ENCODE results near the gene TMPRSS3. TPM values are rescaled to one million over a fixed set of nuclear protein-coding genes. Genes with fewer than 3 reads are reported as not detected.

TMPRSS3 gene
- total and polyA plus RNA-seq, 2 donors (not counting 1 experiment from before 2014, with no cell fraction given), result 0.10 to 0.12 TPM

- Histone ChIP-seq H3K4me1 (ENCODE audit: control insufficient read depth in 2 of 2, insufficient read depth in 2 of 2, low read length in 2 of 2) (peaks cover 0 to 8% of the 10 kb centered on the region in 2 donors), H3K9me3 (ENCODE audit: control extremely low read depth in 1 of 3, control insufficient read depth in 2 of 3, insufficient read depth in 1 of 3, low read length in 2 of 3) (peaks cover 0 to 16% (median 9%) of the 10 kb centered on the region in 3 donors), H2AFZ (ENCODE audit: insufficient read depth, low read depth, low read length, poor library complexity, severe bottlenecking) (no peak overlapping the region), H3K27me3 (replicated peaks in 1 of 4; ENCODE audit: control extremely low read depth in 1 of 4, control insufficient read depth in 3 of 4, insufficient read depth in 4 of 4, low read length in 3 of 4) (peaks cover 0 to 24% (median 7%) of the 10 kb centered on the region in 4 experiments), H3K4me3 (ENCODE audit: control extremely low read depth in 1 of 5, extremely low read depth in 1 of 5, insufficient read depth in 1 of 5, low read depth in 2 of 5, low read length in 4 of 5) (no peak overlapping the region), H3K36me3 (replicated peaks in 1 of 2; ENCODE audit: control extremely low read depth in 1 of 2, control insufficient read depth in 1 of 2, extremely low read depth in 1 of 2, insufficient read depth in 2 of 2, low read length in 1 of 2) (no peaks in the 10 kb centered on the region), H4K20me1 (ENCODE audit: control insufficient read depth, insufficient read depth, low read length, poor library complexity, severe bottlenecking) (no peaks in the 10 kb centered on the region), H3K9ac (ENCODE audit: low read length) (no peak overlapping the region), H3K27ac (ENCODE audit: low read length in 2 of 2) (no peak overlapping the region), H3K79me2 (ENCODE audit: control insufficient read depth, insufficient read depth, low read length) (no peaks in the 10 kb centered on the region), H3K4me2 (replicated peaks; ENCODE audit: low read depth, low read length, poor library complexity, severe bottlenecking) (no peak overlapping the region)
- H3K9me3 Mint-ChIP-seq (ENCODE audit: insufficient read depth), result peaks cover 10% of the 10 kb centered on the region
- ATAC-seq (ENCODE audit: low read depth), result no peak
- H3K27me3 Mint-ChIP-seq, result peaks cover 38% of the 10 kb centered on the region
- intact Hi-C loops (cut with micrococcal nuclease), result no loop called here
- H3K4me3 Mint-ChIP-seq, result no peak overlapping the region
- no CpG with 5 or more reads among the region's 7 CpGs for WGBS (ENCODE audit: insufficient coverage)
- H3K27ac Mint-ChIP-seq, result no peak overlapping the region
- no peak for DNase-seq
- ChIA-PET POLR2A (no interaction called here), CTCF (no interaction called here)
- peaks cover 4% of the 10 kb centered on the region for H3K4me1 Mint-ChIP-seq
- no peak for TF ChIP-seq EZH2 (IDR thresholded peaks at IDR 0.05; ENCODE audit: borderline replicate concordance, insufficient read depth, low read depth, low read length, poor library complexity, severe bottlenecking)
- no peak for TF ChIP-seq CTCF (IDR thresholded peaks at IDR 0.05)
Measured at GRCh38 chr21:42431196-42431595, 35.3 kb upstream of the TMPRSS3 start.

GRCh38 chr21:42430521-42430920 lies 34.7 kb upstream of the TMPRSS3 start:
- H3K27ac ChIP-seq (ENCODE audit: low read length in 2 of 2), result no peak overlapping the region
- peaks cover 8% of the 10 kb centered on the region for H3K4me1 Mint-ChIP-seq
- H3K4me3 Mint-ChIP-seq, result no peak overlapping the region
- H3K9me3 Mint-ChIP-seq (ENCODE audit: insufficient read depth), result peaks cover 10% of the 10 kb centered on the region
- H3K4me3 ChIP-seq (ENCODE audit: control extremely low read depth in 1 of 5, extremely low read depth in 1 of 5, insufficient read depth in 1 of 5, low read depth in 2 of 5, low read length in 4 of 5), result no peak overlapping the region
- no peak for ATAC-seq (ENCODE audit: low read depth)
- H3K27me3 Mint-ChIP-seq, result peaks cover 41% of the 10 kb centered on the region
- intact Hi-C loops (cut with micrococcal nuclease), result no loop called here
- no peak overlapping the region for H3K4me2 ChIP-seq (replicated peaks; ENCODE audit: low read depth, low read length, poor library complexity, severe bottlenecking)
- no peak overlapping the region for H3K9ac ChIP-seq (ENCODE audit: low read length)
- 77% methylated on average over 6 of the region's 6 CpGs for WGBS (ENCODE audit: insufficient coverage)
- no peaks in the 10 kb centered on the region for H4K20me1 ChIP-seq (ENCODE audit: control insufficient read depth, insufficient read depth, low read length, poor library complexity, severe bottlenecking)
- H2AFZ ChIP-seq (ENCODE audit: insufficient read depth, low read depth, low read length, poor library complexity, severe bottlenecking), result no peak overlapping the region
- H3K27me3 ChIP-seq (replicated peaks in 1 of 4; ENCODE audit: control extremely low read depth in 1 of 4, control insufficient read depth in 3 of 4, insufficient read depth in 4 of 4, low read length in 3 of 4), result peaks cover 0 to 24% (median 7%) of the 10 kb centered on the region in 4 experiments
- no peaks in the 10 kb centered on the region for H3K36me3 ChIP-seq (replicated peaks in 1 of 2; ENCODE audit: control extremely low read depth in 1 of 2, control insufficient read depth in 1 of 2, extremely low read depth in 1 of 2, insufficient read depth in 2 of 2, low read length in 1 of 2)
- no peak for TF ChIP-seq CTCF (IDR thresholded peaks at IDR 0.05)
- TF ChIP-seq EZH2 (IDR thresholded peaks at IDR 0.05; ENCODE audit: borderline replicate concordance, insufficient read depth, low read depth, low read length, poor library complexity, severe bottlenecking), result no peak
- POLR2A ChIA-PET, result no interaction called here
- peaks cover 0 to 16% (median 9%) of the 10 kb centered on the region in 3 donors for H3K9me3 ChIP-seq (ENCODE audit: control extremely low read depth in 1 of 3, control insufficient read depth in 2 of 3, insufficient read depth in 1 of 3, low read length in 2 of 3)
- H3K4me1 ChIP-seq (ENCODE audit: control insufficient read depth in 2 of 2, insufficient read depth in 2 of 2, low read length in 2 of 2), result peaks cover 6 to 15% of the 10 kb centered on the region in 2 donors
- no peak overlapping the region for H3K27ac Mint-ChIP-seq
- DNase-seq, result no peak
- CTCF ChIA-PET, result no interaction called here
- H3K79me2 ChIP-seq (ENCODE audit: control insufficient read depth, insufficient read depth, low read length), result no peaks in the 10 kb centered on the region

All from B cell (primary cell).